BLaER1 treated with 17β-estradiol and CSF1 and Interleukin-3, amounts not matched to agents 10 nM and 100 nM (cell line): ENCODE measurements around the gene CYBRD1.

ENCODE experiments used
- H3K27ac ChIP-seq, 11 experiments: shearing (Covaris generic); formaldehyde crosslinking; 2 replicates each; pipeline ENCODE4 v1.8.1; 2022
- H3K27me3 ChIP-seq, 11 experiments: shearing (Covaris generic); formaldehyde crosslinking; 2 replicates each; pipeline ENCODE4 v1.8.1; 2022
- H3K36me3 ChIP-seq, 11 experiments: shearing (Covaris generic); formaldehyde crosslinking; 2 replicates each; pipeline ENCODE4 v1.8.1; 2022
- H3K4me1 ChIP-seq, 10 experiments: shearing (Covaris generic); formaldehyde crosslinking; 2 replicates each; pipeline ENCODE4 v1.8.1; 2022
- H3K4me2 ChIP-seq, 11 experiments: shearing (Covaris generic); formaldehyde crosslinking; 2 replicates each; pipeline ENCODE4 v1.8.1; 2022
- H3K4me3 ChIP-seq, 10 experiments: shearing (Covaris generic); formaldehyde crosslinking; 2 replicates each; pipeline ENCODE4 v1.8.1; 2022
- H3K9ac ChIP-seq, 11 experiments: shearing (Covaris generic); formaldehyde crosslinking; 2 replicates each; pipeline ENCODE4 v1.8.1; 2022
- H3K9me3 ChIP-seq, 11 experiments: shearing (Covaris generic); formaldehyde crosslinking; replicated peaks in 1 of 11; 2 replicates each; pipeline ENCODE4 v1.8.1; 2022
- H4K20me1 ChIP-seq, 11 experiments: shearing (Covaris generic); formaldehyde crosslinking; 2 replicates each; pipeline ENCODE4 v1.8.1; 2022
- Cebpa-rat ChIP-seq, 11 experiments: shearing (Covaris generic); IDR thresholded peaks; 2 replicates each; pipeline ENCODE4 v1.8.1; 2022

The CYBRD1 gene, protein sequence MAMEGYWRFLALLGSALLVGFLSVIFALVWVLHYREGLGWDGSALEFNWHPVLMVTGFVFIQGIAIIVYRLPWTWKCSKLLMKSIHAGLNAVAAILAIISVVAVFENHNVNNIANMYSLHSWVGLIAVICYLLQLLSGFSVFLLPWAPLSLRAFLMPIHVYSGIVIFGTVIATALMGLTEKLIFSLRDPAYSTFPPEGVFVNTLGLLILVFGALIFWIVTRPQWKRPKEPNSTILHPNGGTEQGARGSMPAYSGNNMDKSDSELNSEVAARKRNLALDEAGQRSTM

DNA sequence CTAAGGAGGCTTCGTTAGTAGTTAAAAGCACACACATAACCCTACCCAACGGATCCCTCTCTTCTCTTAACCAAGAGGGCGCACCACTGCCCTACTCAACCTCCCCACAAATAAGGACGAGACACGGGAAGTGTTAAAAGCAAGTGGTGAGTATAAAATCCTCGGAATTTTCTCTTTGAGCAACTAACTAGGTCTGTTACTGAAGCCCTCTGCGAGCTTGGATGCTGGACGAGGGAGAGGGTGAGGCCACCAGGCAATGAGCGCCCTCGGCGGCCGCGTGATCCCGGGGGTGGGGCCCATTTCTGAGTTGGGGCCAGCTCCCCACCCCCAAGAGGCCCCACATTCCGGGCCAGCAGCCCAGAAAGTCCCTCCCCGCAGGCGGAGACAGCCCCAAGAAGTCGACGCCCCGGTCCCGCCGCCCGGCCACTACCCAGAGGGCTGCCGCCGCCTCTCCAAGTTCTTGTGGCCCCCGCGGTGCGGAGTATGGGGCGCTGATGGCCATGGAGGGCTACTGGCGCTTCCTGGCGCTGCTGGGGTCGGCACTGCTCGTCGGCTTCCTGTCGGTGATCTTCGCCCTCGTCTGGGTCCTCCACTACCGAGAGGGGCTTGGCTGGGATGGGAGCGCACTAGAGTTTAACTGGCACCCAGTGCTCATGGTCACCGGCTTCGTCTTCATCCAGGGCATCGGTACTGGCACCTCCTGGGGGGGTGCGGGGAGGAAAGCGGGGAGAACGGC, at the start of gene CYBRD1:
TSS of gene CYBRD1 (plus strand) at position 423 of the 736 bp plus-strand sequence. CDS start at position 495, 72 bp downstream.
- Histone ChIP-seq H3K4me2 (peak within 1 kb of the TSS; percentile 62 to 88 (median 81)), H3K27ac (peak within 1 kb of the TSS in 2 of 11 experiments; percentile 15 to 17; a peak in 2 of 22 replicates)

GRCh38 chr2:171475979-171476378, 46.3 kb upstream of the CYBRD1 start:
- TF ChIP-seq Cebpa-rat (IDR thresholded peaks at IDR 0.05) = no peak
- H3K4me3 ChIP-seq = no peak overlapping the region
- no peaks in the 10 kb centered on the region for H3K27me3 ChIP-seq
- H3K36me3 ChIP-seq = peaks cover 68 to 97% (median 87%) of the 10 kb centered on the region in 11 experiments
- no peak overlapping the region for H3K9ac ChIP-seq
- no peaks in the 10 kb centered on the region for H4K20me1 ChIP-seq
- no peak overlapping the region for H3K4me2 ChIP-seq
- H3K9me3 ChIP-seq = no peaks in the 10 kb centered on the region
- no peaks in the 10 kb centered on the region for H3K4me1 ChIP-seq
- H3K27ac ChIP-seq = no peak overlapping the region

More for the DNA sequence above, at the start of gene CYBRD1:
- Histone ChIP-seq H3K4me3 (peak within 1 kb of the TSS; percentile 47 to 71 (median 56)), H3K27me3 (peaks cover 53 to 64% (median 60%) of the 10 kb centered on the region in 11 experiments), H3K9ac (peak within 1 kb of the TSS in 7 of 11 experiments; percentile 10 to 60 (median 30); a peak in 9 of 22 replicates), H3K4me1 (peaks cover 0 to 16% (median 12%) of the 10 kb centered on the region in 10 experiments; a peak in 9 of 20 replicates), H4K20me1 (peaks cover 0 to 2% (median 0%) of the 10 kb centered on the region in 11 experiments; a peak in 1 of 22 replicates), H3K9me3 (peaks cover 14 to 25% (median 19%) of the 10 kb centered on the region in 11 experiments; a peak in 20 of 22 replicates), H3K36me3 (no peaks in the 10 kb centered on the region)
- no peak for TF ChIP-seq Cebpa-rat (IDR thresholded peaks at IDR 0.05)

DNA sequence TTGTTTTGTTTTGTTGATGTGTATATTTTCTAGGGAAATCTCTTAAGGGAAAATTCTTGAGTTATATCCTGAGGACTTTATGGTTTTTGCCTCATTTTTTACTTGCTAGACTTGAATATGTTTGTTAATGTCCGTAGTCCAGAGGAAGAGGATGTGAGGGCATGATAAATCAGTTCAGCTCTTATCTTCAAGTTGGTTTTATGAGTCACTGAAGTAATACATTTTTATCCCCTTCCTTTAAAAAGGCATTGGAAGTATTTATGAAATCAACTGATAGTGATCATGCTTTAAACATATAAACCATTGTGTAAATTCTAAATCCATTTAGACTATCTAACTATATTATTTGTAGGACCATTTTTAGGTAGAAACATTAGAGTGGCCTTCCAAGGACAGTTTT, 43.9 kb upstream of the CYBRD1 start:
- no peak overlapping the region for H3K4me3 ChIP-seq
- peaks cover 59 to 97% (median 82%) of the 10 kb centered on the region in 11 experiments for H3K36me3 ChIP-seq
- H3K27ac ChIP-seq = no peak overlapping the region
- H3K4me2 ChIP-seq = no peak overlapping the region
- TF ChIP-seq Cebpa-rat (IDR thresholded peaks at IDR 0.05) = no peak
- H3K27me3 ChIP-seq = no peaks in the 10 kb centered on the region
- no peak overlapping the region for H3K9ac ChIP-seq
- H4K20me1 ChIP-seq = no peaks in the 10 kb centered on the region
- no peaks in the 10 kb centered on the region for H3K9me3 ChIP-seq
- H3K4me1 ChIP-seq = peaks cover 0 to 11% (median 0%) of the 10 kb centered on the region in 10 experiments; a peak in 3 of 20 replicates

DNA sequence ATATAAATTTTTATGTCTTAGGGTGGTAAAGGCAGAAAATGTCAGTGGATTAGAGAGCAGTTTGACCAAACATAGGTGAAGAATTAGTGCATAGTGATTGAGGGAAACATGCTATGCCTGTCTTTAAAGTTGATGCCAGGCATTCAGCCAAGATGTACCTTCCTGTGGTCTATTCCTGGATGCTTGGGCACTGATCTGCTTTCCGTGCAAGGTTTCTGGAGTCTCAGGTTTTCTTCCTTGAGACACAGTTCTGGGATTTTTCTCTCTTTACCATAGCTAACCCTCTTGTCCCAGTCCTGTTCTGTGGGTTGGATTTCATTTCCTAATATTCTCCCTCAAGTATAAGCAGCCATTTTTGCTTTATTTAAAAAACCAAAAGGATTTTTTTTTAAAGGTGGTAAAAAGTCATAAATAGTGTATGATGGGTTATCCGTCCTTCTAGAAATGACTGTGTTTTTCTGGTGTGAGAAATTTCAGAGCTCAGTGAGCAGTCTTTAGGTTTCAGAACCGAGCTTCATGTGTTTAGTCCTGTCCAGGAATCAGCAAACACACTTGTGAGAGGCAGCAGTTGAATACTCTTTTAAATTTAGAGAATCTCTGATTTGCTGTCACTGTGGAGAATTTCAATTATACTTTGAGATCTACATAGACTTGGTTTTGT, 43.0 kb upstream of the CYBRD1 start:
- H3K4me1 ChIP-seq = peaks cover 0 to 11% (median 0%) of the 10 kb centered on the region in 10 experiments; a peak in 3 of 20 replicates
- H3K27ac ChIP-seq = no peak overlapping the region
- no peak for TF ChIP-seq Cebpa-rat (IDR thresholded peaks at IDR 0.05)
- peaks cover 50 to 96% (median 75%) of the 10 kb centered on the region in 11 experiments for H3K36me3 ChIP-seq
- no peaks in the 10 kb centered on the region for H4K20me1 ChIP-seq
- no peaks in the 10 kb centered on the region for H3K27me3 ChIP-seq
- H3K9me3 ChIP-seq = no peaks in the 10 kb centered on the region
- H3K4me3 ChIP-seq = no peak overlapping the region
- H3K9ac ChIP-seq = no peak overlapping the region
- H3K4me2 ChIP-seq = no peak overlapping the region

DNA sequence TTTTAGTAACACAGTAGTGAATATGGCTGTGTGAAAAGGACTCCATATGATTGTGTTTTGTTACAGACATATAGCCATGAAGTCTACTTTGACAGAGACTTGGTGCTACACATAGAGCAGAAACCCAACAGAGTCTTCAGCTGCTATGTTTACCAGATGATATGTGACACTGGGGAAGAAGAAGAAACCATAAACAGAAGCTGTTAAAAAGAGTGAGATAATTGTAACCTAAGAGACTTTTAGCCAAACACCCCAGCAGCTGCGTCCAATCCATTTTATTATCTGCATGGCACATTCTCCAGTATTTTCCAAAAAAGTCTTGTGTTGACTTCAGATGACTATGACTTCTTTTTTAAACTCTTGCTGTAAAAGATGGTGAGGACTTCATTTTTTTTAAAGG, 41.4 kb upstream of the CYBRD1 start:
- H4K20me1 ChIP-seq = no peaks in the 10 kb centered on the region
- H3K4me3 ChIP-seq = no peak overlapping the region
- no peaks in the 10 kb centered on the region for H3K9me3 ChIP-seq
- TF ChIP-seq Cebpa-rat (IDR thresholded peaks at IDR 0.05) = no peak
- H3K27ac ChIP-seq = no peak overlapping the region
- H3K9ac ChIP-seq = no peak overlapping the region
- no peaks in the 10 kb centered on the region for H3K27me3 ChIP-seq
- H3K4me2 ChIP-seq = no peak overlapping the region
- H3K36me3 ChIP-seq = peaks cover 36 to 93% (median 66%) of the 10 kb centered on the region in 11 experiments
- peaks cover 0 to 11% (median 0%) of the 10 kb centered on the region in 10 experiments; a peak in 3 of 20 replicates for H3K4me1 ChIP-seq

- Histone ChIP-seq H3K36me3 (peaks cover 28 to 89% (median 56%) of the 10 kb centered on the region in 11 experiments), H3K4me1 (peaks cover 0 to 11% (median 0%) of the 10 kb centered on the region in 10 experiments; a peak in 3 of 20 replicates), H3K4me2 (peak overlapping the region in 2 of 11 experiments; percentile 7 to 21; a peak in 2 of 22 replicates)
Measured at GRCh38 chr2:171482308-171482707, 40.0 kb upstream of the CYBRD1 start.

GRCh38 chr2:171482877-171483276, 39.4 kb upstream of the CYBRD1 start:
- Histone ChIP-seq H3K4me3 (no peak overlapping the region), H3K9ac (no peak overlapping the region), H3K27ac (no peak overlapping the region), H3K36me3 (peaks cover 23 to 84% (median 53%) of the 10 kb centered on the region in 11 experiments), H3K27me3 (no peaks in the 10 kb centered on the region), H3K9me3 (peaks cover 0 to 6% (median 0%) of the 10 kb centered on the region in 11 experiments; a peak in 3 of 22 replicates), H4K20me1 (no peaks in the 10 kb centered on the region), H3K4me1 (peaks cover 0 to 11% (median 0%) of the 10 kb centered on the region in 10 experiments; a peak in 3 of 20 replicates), H3K4me2 (no peak overlapping the region)
- TF ChIP-seq Cebpa-rat (IDR thresholded peaks at IDR 0.05) = no peak

More at GRCh38 chr2:171482308-171482707, 40.0 kb upstream of the CYBRD1 start:
- Histone ChIP-seq H3K4me3 (no peak overlapping the region), H3K27ac (no peak overlapping the region), H3K9ac (no peak overlapping the region), H3K27me3 (no peaks in the 10 kb centered on the region), H3K9me3 (peaks cover 0 to under 1% (median 0%) of the 10 kb centered on the region in 11 experiments; a peak in 2 of 22 replicates), H4K20me1 (no peaks in the 10 kb centered on the region)
- no peak for TF ChIP-seq Cebpa-rat (IDR thresholded peaks at IDR 0.05)

DNA sequence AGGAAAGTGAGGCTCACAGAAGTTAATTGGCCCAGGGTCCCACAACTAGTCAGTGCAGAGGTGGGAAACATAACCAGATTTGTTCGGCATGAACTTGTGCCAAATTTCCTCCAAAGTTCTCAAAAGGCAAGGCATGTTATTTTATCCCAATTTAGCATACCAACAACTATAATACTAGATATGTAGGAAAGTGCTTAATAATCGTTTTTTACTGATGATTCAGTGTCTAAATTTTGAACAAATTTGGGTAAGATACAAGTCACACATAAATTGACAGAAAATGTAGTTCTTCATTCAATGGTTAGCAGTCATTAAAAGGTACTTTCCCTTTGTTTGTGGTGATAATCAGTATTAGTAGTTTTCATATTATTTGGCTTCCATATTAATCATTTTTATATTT, 38.5 kb upstream of the CYBRD1 start:
- no peak for TF ChIP-seq Cebpa-rat (IDR thresholded peaks at IDR 0.05)
- H3K9me3 ChIP-seq = peaks cover 3 to 11% (median 6%) of the 10 kb centered on the region in 11 experiments; a peak in 21 of 22 replicates
- H4K20me1 ChIP-seq = no peaks in the 10 kb centered on the region
- peaks cover 0 to 11% (median 0%) of the 10 kb centered on the region in 10 experiments; a peak in 3 of 20 replicates for H3K4me1 ChIP-seq
- H3K9ac ChIP-seq = no peak overlapping the region
- no peaks in the 10 kb centered on the region for H3K27me3 ChIP-seq
- H3K36me3 ChIP-seq = peaks cover 20 to 86% (median 55%) of the 10 kb centered on the region in 11 experiments; a peak in 21 of 22 replicates
- H3K4me2 ChIP-seq = no peak overlapping the region
- no peak overlapping the region for H3K27ac ChIP-seq
- H3K4me3 ChIP-seq = no peak overlapping the region
